Measurements from ENCODE around the gene PARD6A.

The PARD6A gene

DNA sequence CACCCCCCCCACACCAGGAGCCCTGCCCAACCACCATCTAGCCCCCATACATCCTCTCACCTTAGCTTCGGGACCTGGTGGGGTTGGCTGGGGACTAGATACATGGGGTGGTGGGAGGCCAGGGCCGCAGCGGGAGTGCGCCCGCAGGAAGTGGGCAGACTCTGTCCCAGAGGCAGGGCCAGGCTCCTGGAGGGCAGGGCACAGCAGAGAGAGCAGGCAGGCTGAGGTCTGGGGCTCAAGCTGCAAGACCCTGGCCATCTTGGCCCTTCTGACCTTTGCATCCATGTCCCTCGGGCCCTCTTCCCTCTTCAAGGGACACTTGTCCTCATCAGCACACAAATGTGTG is 3.1 kb downstream of the PARD6A start:
- no peak overlapping the region for H3K4me3 ChIP-seq (ENCODE audit: low read length)
- no peak for DNase-seq (ENCODE audit: low read depth)
- TF ChIP-seq, protein P1, sequence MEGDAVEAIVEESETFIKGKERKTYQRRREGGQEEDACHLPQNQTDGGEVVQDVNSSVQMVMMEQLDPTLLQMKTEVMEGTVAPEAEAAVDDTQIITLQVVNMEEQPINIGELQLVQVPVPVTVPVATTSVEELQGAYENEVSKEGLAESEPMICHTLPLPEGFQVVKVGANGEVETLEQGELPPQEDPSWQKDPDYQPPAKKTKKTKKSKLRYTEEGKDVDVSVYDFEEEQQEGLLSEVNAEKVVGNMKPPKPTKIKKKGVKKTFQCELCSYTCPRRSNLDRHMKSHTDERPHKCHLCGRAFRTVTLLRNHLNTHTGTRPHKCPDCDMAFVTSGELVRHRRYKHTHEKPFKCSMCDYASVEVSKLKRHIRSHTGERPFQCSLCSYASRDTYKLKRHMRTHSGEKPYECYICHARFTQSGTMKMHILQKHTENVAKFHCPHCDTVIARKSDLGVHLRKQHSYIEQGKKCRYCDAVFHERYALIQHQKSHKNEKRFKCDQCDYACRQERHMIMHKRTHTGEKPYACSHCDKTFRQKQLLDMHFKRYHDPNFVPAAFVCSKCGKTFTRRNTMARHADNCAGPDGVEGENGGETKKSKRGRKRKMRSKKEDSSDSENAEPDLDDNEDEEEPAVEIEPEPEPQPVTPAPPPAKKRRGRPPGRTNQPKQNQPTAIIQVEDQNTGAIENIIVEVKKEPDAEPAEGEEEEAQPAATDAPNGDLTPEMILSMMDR (conservative IDR thresholded peaks at IDR 0.05; ENCODE audit: low read depth, low read length) = no peak

DNA sequence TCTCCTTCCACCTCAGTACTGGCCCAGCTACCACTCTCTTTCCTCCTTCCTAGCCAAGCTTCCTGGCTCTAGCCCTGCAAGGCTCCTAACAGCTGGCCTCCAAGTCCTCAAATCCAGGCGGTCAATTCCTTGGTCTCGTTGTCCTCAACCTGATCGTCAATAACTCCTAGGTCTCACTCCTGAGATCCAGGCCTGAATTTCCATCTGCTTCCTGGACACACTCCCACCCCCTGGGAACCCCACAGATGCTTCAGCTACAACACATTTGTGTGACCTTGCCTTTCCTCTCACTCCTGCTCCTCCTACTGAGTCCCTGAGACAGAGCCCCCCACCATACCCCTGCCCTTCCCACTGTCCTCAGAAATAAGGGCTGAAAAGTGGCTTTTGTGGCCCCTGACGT is 3.5 kb downstream of the PARD6A start:
- H3K4me3 ChIP-seq (ENCODE audit: low read length) = no peak overlapping the region
- DNase-seq (ENCODE audit: low read depth) = no peak
- TF ChIP-seq, protein P1 (conservative IDR thresholded peaks at IDR 0.05; ENCODE audit: low read depth, low read length) = no peak

DNA sequence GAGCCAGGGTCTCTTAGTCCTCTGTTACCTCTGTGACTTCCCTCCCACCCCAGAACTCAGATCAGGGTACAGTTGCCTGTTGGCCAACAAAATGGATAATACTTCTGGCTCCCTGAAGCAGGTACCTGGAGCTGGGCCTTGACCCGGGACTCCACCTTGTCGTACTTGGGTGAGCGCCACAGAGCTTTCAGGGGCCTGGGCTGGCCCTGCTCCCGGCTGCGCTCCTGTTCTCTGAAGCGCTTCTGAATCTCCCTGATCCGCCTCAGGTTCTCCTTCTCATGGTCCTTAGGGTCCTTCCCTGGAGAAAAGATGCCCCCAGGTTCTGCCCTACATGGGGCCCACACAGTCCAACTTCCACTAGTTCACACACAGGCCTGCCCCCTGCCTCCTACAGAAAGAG is 4.1 kb downstream of the PARD6A start:
- H3K4me3 ChIP-seq (ENCODE audit: low read length) = no peak overlapping the region
- TF ChIP-seq, protein P1 (conservative IDR thresholded peaks at IDR 0.05; ENCODE audit: low read depth, low read length) = no peak
- no peak for DNase-seq (ENCODE audit: low read depth)

DNA sequence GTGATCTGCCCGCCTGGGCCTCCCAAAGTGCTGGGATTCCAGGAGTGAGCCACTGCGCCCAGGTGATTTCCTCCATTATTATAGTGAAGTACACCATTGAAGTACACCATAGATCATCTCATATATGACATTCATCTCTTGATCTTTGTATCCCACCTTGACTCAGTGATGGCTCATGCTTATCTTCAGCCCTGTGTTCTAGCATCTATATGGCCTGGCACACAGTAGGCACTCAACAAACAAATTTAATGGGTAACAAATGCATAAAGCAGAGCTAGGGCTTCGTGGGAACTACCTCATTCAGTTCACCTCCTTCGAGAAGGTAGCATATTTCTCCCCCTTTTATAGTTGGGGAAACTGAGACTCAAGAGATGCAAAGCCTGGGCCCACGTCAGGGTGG is 4.8 kb downstream of the PARD6A start:
- TF ChIP-seq, protein P1 (conservative IDR thresholded peaks at IDR 0.05; ENCODE audit: low read depth, low read length) = no peak
- H3K4me3 ChIP-seq (ENCODE audit: low read length) = peak overlapping the region; percentile 58
- no peak for DNase-seq (ENCODE audit: low read depth)

DNA sequence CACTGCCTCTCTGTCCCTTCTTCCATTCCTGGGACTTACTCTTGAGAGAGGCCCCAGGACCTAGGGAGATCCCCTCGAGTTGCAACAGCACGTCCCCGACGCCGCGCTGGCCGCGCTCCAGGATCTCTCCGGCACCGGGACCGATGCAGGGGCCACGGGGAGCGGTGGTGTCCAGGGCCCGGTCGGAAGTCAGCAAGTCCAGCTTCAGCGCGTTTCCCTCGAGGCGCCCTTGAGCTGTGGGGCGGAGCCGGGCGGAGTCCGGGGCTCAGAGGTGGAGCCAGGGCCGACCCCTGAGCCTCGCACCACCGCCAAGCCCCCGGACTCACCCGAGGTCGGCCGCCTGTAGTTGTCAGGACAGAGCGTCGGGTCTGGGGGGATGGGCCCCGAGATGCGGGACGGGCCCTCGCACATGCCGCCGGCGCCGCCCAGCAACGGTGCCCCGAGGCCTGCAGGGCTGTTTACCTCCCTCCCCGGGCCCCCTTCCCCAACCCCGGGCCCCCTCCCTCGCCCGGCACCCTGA is 5.3 kb downstream of the PARD6A start:
- no peak for DNase-seq (ENCODE audit: low read depth)
- TF ChIP-seq, protein P1 (conservative IDR thresholded peaks at IDR 0.05; ENCODE audit: low read depth, low read length) = no peak
- peak overlapping the region; percentile 58 for H3K4me3 ChIP-seq (ENCODE audit: low read length)

DNA sequence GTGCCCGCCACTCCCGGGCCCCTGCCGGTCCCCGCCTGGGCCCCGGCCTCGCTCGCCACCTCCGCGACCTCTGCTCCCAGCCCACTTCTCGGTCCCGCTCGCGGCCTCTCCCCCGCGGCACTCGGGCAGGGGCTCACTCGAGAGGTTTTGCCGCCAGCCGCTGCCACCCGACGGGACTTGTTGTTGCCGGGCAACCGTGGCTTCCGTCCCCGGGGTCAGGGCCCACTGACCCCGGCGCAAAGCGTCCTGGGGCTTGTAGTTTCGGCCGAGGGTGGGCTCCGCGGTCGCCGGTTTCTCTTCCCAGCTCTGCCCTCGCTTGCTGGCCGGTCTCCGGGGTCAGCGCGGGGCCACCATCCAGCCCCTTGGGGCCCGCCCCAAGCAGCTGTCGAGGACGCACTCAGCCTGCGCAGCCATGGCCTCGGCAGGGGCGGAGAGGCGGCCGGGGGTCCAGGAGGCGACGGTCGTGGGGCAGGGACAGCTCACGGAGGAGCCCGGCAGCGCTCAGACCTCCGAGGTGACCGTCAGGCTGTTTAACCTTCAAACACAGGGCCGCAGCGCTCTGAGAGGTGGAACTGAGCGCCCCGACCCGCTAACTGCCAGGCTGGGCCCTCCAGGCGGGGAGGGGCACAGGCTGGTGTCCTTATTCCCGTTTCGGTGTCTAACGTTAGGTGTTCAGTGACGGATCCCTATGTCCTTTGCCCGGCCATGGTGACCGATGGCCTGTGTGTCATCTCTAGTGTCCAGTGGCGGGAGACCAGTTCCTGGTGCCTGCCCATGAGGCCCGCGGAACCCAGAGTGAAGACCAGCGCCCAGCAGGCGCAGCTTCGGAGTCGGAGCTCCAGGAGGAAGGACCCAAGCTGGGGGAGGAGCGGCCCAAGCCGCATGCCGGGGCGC is 6.0 kb downstream of the PARD6A start, which contains the start of the genes C16orf86 and ENKD1:
TSS of gene C16orf86 (plus strand) at position 256 of the 894 bp plus-strand sequence. CDS start at position 413, 157 bp downstream.
TSS of gene ENKD1 (minus strand) at position 192 of the 894 bp plus-strand sequence. CDS start 308 bp downstream, outside the sequence.
- H3K4me3 ChIP-seq (ENCODE audit: low read length) = peak within 1 kb of the TSS; percentile 58

More for the DNA sequence above, 6.0 kb downstream of the PARD6A start, which contains the start of the genes C16orf86 and ENKD1:
- no peak for DNase-seq (ENCODE audit: low read depth)
- TF ChIP-seq, protein P1 (conservative IDR thresholded peaks at IDR 0.05; ENCODE audit: low read depth, low read length) = no peak

Data from retinal pigment epithelial cell (primary cell).